Measurements from ENCODE around the gene SEPTIN5.
"Not testable (repeated sequence)": the region's sequence is repeated elsewhere in the genome, so short reads cannot be mapped to it uniquely, and the experiment has no call there.

Gene SEPTIN5

DNA sequence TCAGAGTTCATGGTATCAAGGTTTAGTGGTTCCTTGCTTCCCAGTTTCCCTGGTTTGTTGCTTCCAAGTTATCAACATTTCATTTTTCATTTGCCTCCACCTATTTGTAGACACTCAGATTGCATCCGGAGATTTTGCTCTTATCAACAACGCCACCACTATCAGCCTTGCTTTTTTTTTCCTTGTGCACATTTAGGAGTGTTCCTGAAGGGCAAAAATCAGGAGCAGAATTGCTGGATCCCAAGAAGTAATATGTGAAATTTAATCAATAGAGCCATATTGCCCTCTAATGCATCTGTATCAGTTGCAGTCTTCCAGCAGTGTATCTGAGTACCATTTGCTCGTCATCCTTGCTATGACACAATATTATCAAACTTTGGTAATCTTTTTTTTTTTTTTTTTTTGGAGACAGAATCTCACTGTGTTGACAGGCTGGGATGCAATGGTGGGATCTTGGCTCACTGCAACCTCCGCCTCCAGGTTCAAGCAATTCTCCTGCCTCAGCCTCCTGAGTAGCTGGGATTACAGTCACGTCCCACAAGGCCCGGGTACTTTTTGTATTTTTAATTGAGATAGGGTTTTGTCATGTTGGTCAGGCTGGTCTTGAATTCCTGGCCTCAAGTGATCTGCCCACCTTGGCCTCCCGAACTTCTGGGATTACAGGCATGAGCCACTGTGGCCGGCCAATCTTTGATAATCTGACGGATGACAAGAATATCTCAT is 42.1 kb upstream of the SEPTIN5 start:
- Histone ChIP-seq H3K27ac (ENCODE audit: low read depth, low read length) (no peak overlapping the region), H3K9ac (ENCODE audit: low read length in 5 of 5) (no peak overlapping the region), H3K4me1 (ENCODE audit: control insufficient read depth in 5 of 5, insufficient read depth in 5 of 5, low read length in 5 of 5) (peaks cover 0 to 14% (median 11%) of the 10 kb centered on the region in 5 donors), H3K4me3 (ENCODE audit: low read depth in 1 of 5, low read length in 5 of 5) (no peak overlapping the region), H3K9me3 (ENCODE audit: control insufficient read depth in 5 of 5, low read length in 5 of 5) (no peaks in the 10 kb centered on the region), H3K36me3 (ENCODE audit: control insufficient read depth in 5 of 5, insufficient read depth in 5 of 5, low read length in 5 of 5) (no peaks in the 10 kb centered on the region), H3K27me3 (ENCODE audit: control insufficient read depth in 5 of 5, insufficient read depth in 4 of 5, low read length in 5 of 5) (peaks cover 0 to 3% (median 0%) of the 10 kb centered on the region in 5 donors)

DNA sequence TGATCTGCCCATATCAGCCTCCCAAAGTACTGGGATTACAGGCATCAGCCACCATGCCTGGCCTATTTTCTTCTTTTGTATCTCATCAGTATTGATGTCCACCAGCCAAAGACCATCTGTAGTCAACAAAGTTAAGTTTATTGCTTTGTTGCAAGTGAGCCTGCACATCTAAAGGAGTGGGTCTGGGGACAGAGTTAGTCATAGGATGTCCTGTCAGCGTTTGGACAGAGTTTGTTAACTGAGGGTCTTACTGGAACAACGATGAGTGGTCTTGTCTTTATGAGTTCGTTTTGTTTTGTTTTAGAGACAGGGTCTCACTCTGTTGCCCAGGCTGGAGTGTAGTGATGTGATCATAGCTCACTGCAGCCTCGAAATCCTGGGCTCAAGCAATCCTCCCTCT is 40.6 kb upstream of the SEPTIN5 start:
- no peak overlapping the region for H3K9ac ChIP-seq (ENCODE audit: low read length in 5 of 5)
- H3K36me3 ChIP-seq (ENCODE audit: control insufficient read depth in 5 of 5, insufficient read depth in 5 of 5, low read length in 5 of 5) = no peaks in the 10 kb centered on the region
- H3K9me3 ChIP-seq (ENCODE audit: control insufficient read depth in 5 of 5, low read length in 5 of 5) = no peaks in the 10 kb centered on the region
- no peak overlapping the region for H3K27ac ChIP-seq (ENCODE audit: low read depth, low read length)
- no peak overlapping the region for H3K4me3 ChIP-seq (ENCODE audit: low read depth in 1 of 5, low read length in 5 of 5)
- peaks cover 0 to 3% (median 0%) of the 10 kb centered on the region in 5 donors for H3K27me3 ChIP-seq (ENCODE audit: control insufficient read depth in 5 of 5, insufficient read depth in 4 of 5, low read length in 5 of 5)
- peaks cover 0 to 14% (median 11%) of the 10 kb centered on the region in 5 donors for H3K4me1 ChIP-seq (ENCODE audit: control insufficient read depth in 5 of 5, insufficient read depth in 5 of 5, low read length in 5 of 5)

DNA sequence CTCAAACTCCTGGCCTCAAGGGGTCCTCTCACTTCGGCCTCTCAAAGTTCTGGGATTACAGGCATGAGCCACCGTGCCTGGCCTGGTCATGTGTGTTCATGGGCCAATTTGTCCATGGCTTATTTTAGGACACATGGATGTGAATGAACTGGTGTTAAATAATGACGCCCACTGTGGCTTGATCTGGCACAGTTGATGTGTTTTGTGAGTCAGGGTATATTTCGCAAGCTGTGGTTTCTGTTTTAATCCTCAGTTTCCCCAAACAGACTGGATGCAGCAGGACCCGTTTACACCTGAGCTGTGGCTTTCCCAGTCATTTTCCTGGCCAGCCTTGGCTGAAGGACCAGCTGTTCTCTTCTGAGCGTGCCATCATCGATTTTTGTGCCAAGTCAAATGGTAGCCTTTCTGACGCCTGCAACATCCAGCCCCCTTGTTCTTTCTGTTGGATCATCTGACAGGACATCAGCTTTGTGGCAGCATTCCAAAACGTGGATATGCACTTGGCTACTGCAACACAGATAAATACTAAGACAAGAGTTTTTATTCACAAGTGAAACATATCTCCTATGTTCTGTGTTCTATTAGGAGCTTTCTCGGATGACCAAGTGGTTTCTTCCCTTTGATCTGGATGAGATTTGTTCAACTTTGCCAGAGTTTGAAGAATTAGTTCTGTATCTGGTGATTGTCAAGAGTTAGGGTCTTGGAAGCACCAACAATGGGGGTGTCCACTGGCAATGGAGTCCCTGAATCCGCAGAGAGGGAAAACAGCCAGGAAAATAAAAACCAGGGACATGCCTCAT is 40.0 kb upstream of the SEPTIN5 start:
- no peaks in the 10 kb centered on the region for H3K36me3 ChIP-seq (ENCODE audit: control insufficient read depth in 5 of 5, insufficient read depth in 5 of 5, low read length in 5 of 5)
- H3K27ac ChIP-seq (ENCODE audit: low read depth, low read length) = no peak overlapping the region
- H3K4me3 ChIP-seq (ENCODE audit: low read depth in 1 of 5, low read length in 5 of 5) = no peak overlapping the region
- H3K4me1 ChIP-seq (ENCODE audit: control insufficient read depth in 5 of 5, insufficient read depth in 5 of 5, low read length in 5 of 5) = peaks cover 0 to 9% (median 7%) of the 10 kb centered on the region in 5 donors
- H3K9me3 ChIP-seq (ENCODE audit: control insufficient read depth in 5 of 5, low read length in 5 of 5) = no peaks in the 10 kb centered on the region
- no peak overlapping the region for H3K9ac ChIP-seq (ENCODE audit: low read length in 5 of 5)
- peaks cover 0 to 3% (median 0%) of the 10 kb centered on the region in 5 donors for H3K27me3 ChIP-seq (ENCODE audit: control insufficient read depth in 5 of 5, insufficient read depth in 4 of 5, low read length in 5 of 5)

DNA sequence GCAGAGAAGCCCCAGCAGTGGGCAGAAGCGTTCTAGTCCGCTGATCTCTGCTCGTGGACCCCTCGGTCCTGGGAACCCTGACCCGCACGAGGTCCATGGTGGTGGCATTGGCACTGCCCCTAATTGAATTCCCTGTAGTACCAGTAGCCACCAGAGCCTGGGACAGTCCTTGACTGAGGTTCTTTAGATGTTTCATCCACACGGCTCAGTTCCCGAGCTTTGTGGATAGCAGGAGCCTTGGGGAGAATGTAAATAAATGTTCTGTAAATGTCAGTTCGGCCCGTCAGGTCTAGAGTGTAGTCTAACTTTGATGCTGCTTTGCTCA is 39.4 kb upstream of the SEPTIN5 start:
- peaks cover 0 to 6% (median 2%) of the 10 kb centered on the region in 5 donors for H3K4me1 ChIP-seq (ENCODE audit: control insufficient read depth in 5 of 5, insufficient read depth in 5 of 5, low read length in 5 of 5)
- H3K36me3 ChIP-seq (ENCODE audit: control insufficient read depth in 5 of 5, insufficient read depth in 5 of 5, low read length in 5 of 5) = no peaks in the 10 kb centered on the region
- H3K4me3 ChIP-seq (ENCODE audit: low read depth in 1 of 5, low read length in 5 of 5) = no peak overlapping the region
- H3K27ac ChIP-seq (ENCODE audit: low read depth, low read length) = no peak overlapping the region
- peaks cover 0 to 4% (median 3%) of the 10 kb centered on the region in 5 donors for H3K27me3 ChIP-seq (ENCODE audit: control insufficient read depth in 5 of 5, insufficient read depth in 4 of 5, low read length in 5 of 5)
- no peaks in the 10 kb centered on the region for H3K9me3 ChIP-seq (ENCODE audit: control insufficient read depth in 5 of 5, low read length in 5 of 5)
- H3K9ac ChIP-seq (ENCODE audit: low read length in 5 of 5) = no peak overlapping the region

DNA sequence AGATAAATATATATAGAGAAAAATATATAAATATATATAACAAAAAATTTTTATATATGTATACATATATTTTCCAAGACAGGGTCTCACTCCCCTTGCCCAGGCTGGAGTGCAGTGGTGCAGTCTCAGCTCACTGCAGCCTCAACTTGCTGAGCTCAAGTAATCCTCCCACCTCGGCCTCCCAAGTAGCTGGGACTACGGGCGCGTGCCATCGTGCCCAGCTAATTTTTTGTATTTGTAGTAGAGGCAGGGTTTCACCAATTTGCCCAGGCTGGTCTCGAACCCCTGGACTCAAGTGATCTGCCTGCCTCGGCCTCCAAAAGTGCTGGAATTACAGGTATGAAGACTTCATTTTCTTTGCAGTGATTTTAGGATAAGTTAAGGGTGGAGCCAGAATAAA is 38.9 kb upstream of the SEPTIN5 start:
- Histone ChIP-seq H3K27ac (ENCODE audit: low read depth, low read length) (no peak overlapping the region), H3K27me3 (ENCODE audit: control insufficient read depth in 5 of 5, insufficient read depth in 4 of 5, low read length in 5 of 5) (peaks cover under 1 to 7% (median 5%) of the 10 kb centered on the region in 5 donors), H3K36me3 (ENCODE audit: control insufficient read depth in 5 of 5, insufficient read depth in 5 of 5, low read length in 5 of 5) (no peaks in the 10 kb centered on the region), H3K4me1 (ENCODE audit: control insufficient read depth in 5 of 5, insufficient read depth in 5 of 5, low read length in 5 of 5) (peaks cover 0 to 4% (median 0%) of the 10 kb centered on the region in 5 donors), H3K9ac (ENCODE audit: low read length in 5 of 5) (no peak overlapping the region), H3K4me3 (ENCODE audit: low read depth in 1 of 5, low read length in 5 of 5) (no peak overlapping the region), H3K9me3 (ENCODE audit: control insufficient read depth in 5 of 5, low read length in 5 of 5) (no peaks in the 10 kb centered on the region)

DNA sequence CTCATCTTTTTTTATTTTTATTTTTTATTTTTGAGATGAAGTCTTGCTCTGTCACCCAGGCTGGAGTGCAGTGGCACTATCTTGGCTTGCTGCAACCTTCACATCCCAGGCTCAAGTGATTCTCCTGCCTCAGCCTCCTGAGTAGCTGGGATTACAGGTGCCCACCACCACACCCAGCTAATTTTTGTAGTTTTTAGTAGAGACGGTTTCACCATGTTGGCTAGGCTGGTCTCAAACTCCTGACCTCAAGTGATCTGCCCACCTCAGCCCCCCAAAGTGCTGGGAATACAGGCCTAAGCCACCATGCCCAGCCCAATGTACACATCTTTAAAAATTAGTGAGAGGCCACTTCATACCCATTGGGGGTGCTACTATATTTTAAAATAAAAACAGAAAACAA is 37.9 kb upstream of the SEPTIN5 start:
- H3K4me3 ChIP-seq (ENCODE audit: low read depth in 1 of 5, low read length in 5 of 5); H3K9me3 ChIP-seq (ENCODE audit: control insufficient read depth in 5 of 5, low read length in 5 of 5); H3K27ac ChIP-seq (ENCODE audit: low read depth, low read length); H3K27me3 ChIP-seq (ENCODE audit: control insufficient read depth in 5 of 5, insufficient read depth in 4 of 5, low read length in 5 of 5); H3K4me1 ChIP-seq (ENCODE audit: control insufficient read depth in 5 of 5, insufficient read depth in 5 of 5, low read length in 5 of 5); H3K36me3 ChIP-seq (ENCODE audit: control insufficient read depth in 5 of 5, insufficient read depth in 5 of 5, low read length in 5 of 5); H3K9ac ChIP-seq (ENCODE audit: low read length in 5 of 5): not testable (repeated sequence)

DNA sequence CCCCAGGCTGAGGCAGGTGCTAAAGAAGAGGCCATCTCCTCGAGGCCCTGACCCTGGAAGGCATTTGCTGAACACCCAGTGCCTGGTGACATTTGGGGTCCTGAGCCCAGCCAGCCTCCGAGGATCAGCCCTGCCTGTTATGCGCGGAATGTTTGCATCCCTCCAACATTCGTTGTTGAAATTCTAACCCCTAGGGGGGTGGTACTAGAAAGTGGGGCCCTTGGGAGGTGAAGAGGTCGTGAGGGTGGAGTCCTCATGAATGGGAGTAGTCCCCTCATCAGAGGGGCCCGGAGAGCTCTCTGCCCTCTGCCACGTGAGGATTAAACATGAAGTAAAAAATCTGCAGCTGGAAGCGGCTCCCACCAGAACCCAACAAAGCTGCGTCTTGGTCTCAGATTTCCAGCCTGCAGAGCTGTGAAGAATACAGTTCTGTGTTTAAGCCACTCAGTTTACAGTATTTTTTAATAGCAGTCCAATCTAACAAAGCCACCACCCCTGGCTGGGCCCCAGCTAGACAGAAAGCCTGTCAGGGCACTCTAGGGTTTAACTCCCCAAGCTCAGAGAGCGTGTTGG is 35.3 kb upstream of the SEPTIN5 start:
- H3K9me3 ChIP-seq (ENCODE audit: control insufficient read depth in 5 of 5, low read length in 5 of 5) = no peaks in the 10 kb centered on the region
- H3K36me3 ChIP-seq (ENCODE audit: control insufficient read depth in 5 of 5, insufficient read depth in 5 of 5, low read length in 5 of 5) = no peaks in the 10 kb centered on the region
- H3K27me3 ChIP-seq (ENCODE audit: control insufficient read depth in 5 of 5, insufficient read depth in 4 of 5, low read length in 5 of 5) = peaks cover 6 to 11% (median 7%) of the 10 kb centered on the region in 5 donors
- H3K4me3 ChIP-seq (ENCODE audit: low read depth in 1 of 5, low read length in 5 of 5) = no peak overlapping the region
- H3K4me1 ChIP-seq (ENCODE audit: control insufficient read depth in 5 of 5, insufficient read depth in 5 of 5, low read length in 5 of 5) = peaks cover 0 to 4% (median 0%) of the 10 kb centered on the region in 5 donors
- H3K9ac ChIP-seq (ENCODE audit: low read length in 5 of 5) = no peak overlapping the region
- H3K27ac ChIP-seq (ENCODE audit: low read depth, low read length) = no peak overlapping the region

DNA sequence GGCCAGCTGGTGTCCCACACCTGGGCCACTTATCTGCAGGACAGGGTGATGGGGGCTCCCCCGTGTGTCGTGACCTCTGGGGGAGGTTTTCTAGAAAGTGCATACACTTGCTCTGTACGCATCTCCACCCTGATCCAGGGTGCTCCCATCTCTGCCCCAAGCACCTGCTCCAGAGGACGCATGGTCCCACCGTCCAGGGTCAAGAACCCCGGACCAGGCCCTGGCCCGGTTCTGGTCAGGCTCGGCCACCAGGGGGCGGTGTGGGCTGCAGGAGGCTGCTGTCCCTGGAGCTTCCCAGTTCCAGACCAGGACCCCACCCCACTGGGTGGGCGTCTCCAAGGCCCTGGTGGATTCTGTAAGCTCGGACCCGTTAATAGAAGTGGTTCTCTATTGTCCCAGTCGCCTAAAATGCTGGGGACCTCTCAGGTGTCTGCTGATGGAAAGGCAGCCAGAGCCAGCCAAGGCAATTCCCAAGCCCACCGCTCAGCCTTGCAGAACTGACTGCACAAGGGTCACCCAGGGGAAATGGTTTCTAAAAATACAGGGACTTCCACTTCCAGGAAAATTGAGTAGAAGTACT is 34.7 kb upstream of the SEPTIN5 start:
- H3K4me3 ChIP-seq (ENCODE audit: low read depth in 1 of 5, low read length in 5 of 5) = no peak overlapping the region

DNA sequence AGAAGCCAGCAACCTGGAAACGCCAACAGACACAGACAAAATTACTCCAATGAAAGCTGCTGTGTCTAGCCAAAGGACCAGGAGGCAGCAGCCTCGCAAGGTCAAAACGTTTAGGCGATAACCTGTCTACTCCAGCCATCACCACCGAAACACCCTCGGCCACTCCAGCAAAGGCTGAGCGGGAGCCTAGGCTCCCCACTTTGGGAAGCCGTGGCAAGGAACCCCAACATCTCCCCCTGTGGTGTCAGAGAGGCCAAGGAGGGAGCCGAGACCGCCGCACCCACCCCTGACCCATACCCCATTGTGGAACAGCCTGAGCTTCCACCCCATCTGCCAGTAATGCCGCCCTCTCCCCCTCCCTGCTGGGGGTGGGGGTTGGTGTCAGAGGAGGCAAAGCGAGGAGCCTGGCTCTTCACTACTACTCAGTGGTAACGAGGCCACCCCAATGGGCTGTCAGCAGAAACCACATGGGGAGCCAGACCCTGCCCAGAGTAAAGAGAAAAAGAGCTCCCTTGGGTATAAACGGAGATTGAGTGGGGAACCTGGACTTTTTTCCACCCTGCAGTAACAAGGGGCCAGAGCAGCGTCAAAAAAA is 33.9 kb upstream of the SEPTIN5 start:
- H3K9me3 ChIP-seq (ENCODE audit: control insufficient read depth in 5 of 5, low read length in 5 of 5) = no peaks in the 10 kb centered on the region
- H3K36me3 ChIP-seq (ENCODE audit: control insufficient read depth in 5 of 5, insufficient read depth in 5 of 5, low read length in 5 of 5) = no peaks in the 10 kb centered on the region
- no peak overlapping the region for H3K27ac ChIP-seq (ENCODE audit: low read depth, low read length)
- no peak overlapping the region for H3K4me3 ChIP-seq (ENCODE audit: low read depth in 1 of 5, low read length in 5 of 5)
- H3K4me1 ChIP-seq (ENCODE audit: control insufficient read depth in 5 of 5, insufficient read depth in 5 of 5, low read length in 5 of 5) = peaks cover 0 to 4% (median 0%) of the 10 kb centered on the region in 5 donors
- no peak overlapping the region for H3K9ac ChIP-seq (ENCODE audit: low read length in 5 of 5)
- peaks cover 3 to 11% (median 7%) of the 10 kb centered on the region in 5 donors for H3K27me3 ChIP-seq (ENCODE audit: control insufficient read depth in 5 of 5, insufficient read depth in 4 of 5, low read length in 5 of 5)

More for the DNA sequence above, 34.7 kb upstream of the SEPTIN5 start:
- H3K36me3 ChIP-seq (ENCODE audit: control insufficient read depth in 5 of 5, insufficient read depth in 5 of 5, low read length in 5 of 5) = no peaks in the 10 kb centered on the region
- no peak overlapping the region for H3K27ac ChIP-seq (ENCODE audit: low read depth, low read length)
- H3K9ac ChIP-seq (ENCODE audit: low read length in 5 of 5) = no peak overlapping the region
- H3K9me3 ChIP-seq (ENCODE audit: control insufficient read depth in 5 of 5, low read length in 5 of 5) = no peaks in the 10 kb centered on the region
- peaks cover 6 to 11% (median 7%) of the 10 kb centered on the region in 5 donors for H3K27me3 ChIP-seq (ENCODE audit: control insufficient read depth in 5 of 5, insufficient read depth in 4 of 5, low read length in 5 of 5)
- H3K4me1 ChIP-seq (ENCODE audit: control insufficient read depth in 5 of 5, insufficient read depth in 5 of 5, low read length in 5 of 5) = peaks cover 0 to 4% (median 0%) of the 10 kb centered on the region in 5 donors

All from subcutaneous abdominal adipose tissue (tissue), 5 donors.